ENCODE results near the gene XIAP. TPM values are rescaled to one million over a fixed set of nuclear protein-coding genes. Genes with fewer than 3 reads are reported as not detected.
A peak's percentile ranks its signal among the peaks of the same experiment; 100 is the strongest.

The XIAP gene
- total RNA-seq, 4 donors from 2014 or later, result 14.4 to 31.1 (median 26.8) TPM

GRCh38 chrX:123871309-123871708 is 11.5 kb downstream of the XIAP start:
- in situ Hi-C loops (cut with MboI; ENCODE audit: low sequenced_read_pairs in 4 of 4) (no loop called here), intact Hi-C loops (cut with DNase I; ENCODE audit: low total_unique reads) (no loop called here)
- H3K9me3 ChIP-seq, result no peaks in the 10 kb centered on the region
- no peak overlapping the region for H3K27ac ChIP-seq
- no peak for ATAC-seq
- no peaks in the 10 kb centered on the region for H3K36me3 ChIP-seq
- no peaks in the 10 kb centered on the region for H3K27me3 ChIP-seq
- no peaks in the 10 kb centered on the region for H3K4me1 ChIP-seq
- H3K4me3 ChIP-seq, result no peak overlapping the region
- no peak for TF ChIP-seq CTCF (IDR thresholded peaks at IDR 0.05 in 4 of 5, conservative IDR thresholded peaks at IDR 0.05 in 1 of 5)
- no peak for TF ChIP-seq POLR2A (IDR thresholded peaks at IDR 0.05)
- DNase-seq, result no peak

GRCh38 chrX:123873956-123874355 is 14.1 kb downstream of the XIAP start:
- ATAC-seq (no peak), DNase-seq (no peak)
- intact Hi-C loops (cut with DNase I; ENCODE audit: low total_unique reads), result no loop called here
- in situ Hi-C loops (cut with MboI; ENCODE audit: low sequenced_read_pairs in 4 of 4), result no loop called here
- Histone ChIP-seq H3K36me3 (no peaks in the 10 kb centered on the region), H3K9me3 (no peaks in the 10 kb centered on the region), H3K27me3 (no peaks in the 10 kb centered on the region), H3K4me3 (no peak overlapping the region), H3K27ac (peak overlapping the region in 3 of 4 donors; percentile 13 to 31 (median 29)), H3K4me1 (peaks cover 4 to 11% of the 10 kb centered on the region in 2 donors)
- TF ChIP-seq POLR2A (IDR thresholded peaks at IDR 0.05) (no peak), CTCF (IDR thresholded peaks at IDR 0.05 in 4 of 5, conservative IDR thresholded peaks at IDR 0.05 in 1 of 5) (no peak)

- ATAC-seq, result no peak
These were observed 16.3 kb downstream of the XIAP start for GRCh38 chrX:123876177-123876576.

GRCh38 chrX:123876844-123877243 is 17.0 kb downstream of the XIAP start:
- no peaks in the 10 kb centered on the region for H3K9me3 ChIP-seq
- intact Hi-C loops (cut with DNase I; ENCODE audit: low total_unique reads) (no loop called here), in situ Hi-C loops (cut with MboI; ENCODE audit: low sequenced_read_pairs in 4 of 4) (no loop called here)
- TF ChIP-seq POLR2A (IDR thresholded peaks at IDR 0.05) (no peak), CTCF (IDR thresholded peaks at IDR 0.05 in 4 of 5, conservative IDR thresholded peaks at IDR 0.05 in 1 of 5) (no peak)
- no peaks in the 10 kb centered on the region for H3K36me3 ChIP-seq
- H3K27ac ChIP-seq, result peak overlapping the region in 3 of 4 donors; percentile 45 to 73 (median 68)
- H3K4me1 ChIP-seq, result peaks cover 4 to 12% of the 10 kb centered on the region in 2 donors
- no peak overlapping the region for H3K4me3 ChIP-seq
- no peak for DNase-seq
- no peaks in the 10 kb centered on the region for H3K27me3 ChIP-seq
- no peak for ATAC-seq

More at GRCh38 chrX:123876177-123876576, 16.3 kb downstream of the XIAP start:
- Histone ChIP-seq H3K36me3 (no peaks in the 10 kb centered on the region), H3K9me3 (no peaks in the 10 kb centered on the region), H3K4me3 (no peak overlapping the region), H3K4me1 (peaks cover 4 to 12% of the 10 kb centered on the region in 2 donors), H3K27ac (no peak overlapping the region), H3K27me3 (no peaks in the 10 kb centered on the region)
- no peak for DNase-seq
- in situ Hi-C loops (cut with MboI; ENCODE audit: low sequenced_read_pairs in 4 of 4) (no loop called here), intact Hi-C loops (cut with DNase I; ENCODE audit: low total_unique reads) (no loop called here)
- TF ChIP-seq POLR2A (IDR thresholded peaks at IDR 0.05) (no peak), CTCF (IDR thresholded peaks at IDR 0.05 in 4 of 5, conservative IDR thresholded peaks at IDR 0.05 in 1 of 5) (no peak)

- ATAC-seq (peak in 1 of 2 donors; percentile 45), DNase-seq (no peak)
- H3K27me3 ChIP-seq, result no peaks in the 10 kb centered on the region
- H3K27ac ChIP-seq, result peak overlapping the region; percentile 45 to 73 (median 65)
- no peak overlapping the region for H3K4me3 ChIP-seq
- in situ Hi-C loops (cut with MboI; ENCODE audit: low sequenced_read_pairs in 4 of 4), result no loop called here
- intact Hi-C loops (cut with DNase I; ENCODE audit: low total_unique reads), result no loop called here
- H3K9me3 ChIP-seq, result no peaks in the 10 kb centered on the region
- TF ChIP-seq CTCF (IDR thresholded peaks at IDR 0.05 in 4 of 5, conservative IDR thresholded peaks at IDR 0.05 in 1 of 5) (no peak), POLR2A (IDR thresholded peaks at IDR 0.05) (no peak)
- H3K4me1 ChIP-seq, result peaks cover 4 to 12% of the 10 kb centered on the region in 2 donors
- H3K36me3 ChIP-seq, result no peaks in the 10 kb centered on the region
These were observed 18.4 kb downstream of the XIAP start for GRCh38 chrX:123878252-123878721.
